SK-N-SH (cell line): ENCODE results near the gene ZNF747. TPM values are rescaled to one million over a fixed set of nuclear protein-coding genes. Genes with fewer than 3 reads are reported as not detected.

Experiments
- CTCF ChIA-PET: fragments of 300-600, 350-600 bp; formaldehyde crosslinking; extraction: SDS; loops from one replicate; lab custom pipeline; 2021; lab: Yijun Ruan, JAX
- POLR2A ChIA-PET: fragments of 350-600 bp; sonication (Branson Sonifier 250); formaldehyde crosslinking; extraction: SDS; loops from one replicate; lab custom pipeline; 2020; ENCODE audit warnings: antibody characterized with exemption, inconsistent platforms; lab: Yijun Ruan, JAX
- DNase-seq: peaks from one replicate; pipeline ENCODE4 v3.0.0; 2012
- H2AFZ ChIP-seq: fragments of 200-600 bp; sonication (generic); 2 replicates; pipeline ENCODE4 v1.8.1; 2016; ENCODE audit warnings: antibody characterized with exemption, mild to moderate bottlenecking, low read depth
- H3F3A ChIP-seq: fragments of 200-600 bp; sonication (generic); replicated peaks from 2 replicates; pipeline ENCODE3; 2016; ENCODE audit warnings: antibody characterized with exemption, mild to moderate bottlenecking; ENCODE audit not compliant: insufficient read depth
- H3K27ac ChIP-seq, 2 experiments: fragments of 200-500 bp in 1 of 2; fragments of 200-600 bp in 1 of 2; sonication (Bioruptor generic) in 1 of 2; sonication (generic), shearing (Covaris generic) in 1 of 2; 2 replicates each; pipeline versions ENCODE4 v1.5.1 to v1.6.1; 2014 to 2016; ENCODE audit warnings: low read depth in 2 of 2, inconsistent platforms in 1 of 2, low read length in 1 of 2, mild to moderate bottlenecking in 1 of 2, mixed read lengths in 1 of 2
- H3K27me3 ChIP-seq: fragments of 200-600 bp; sonication (generic), shearing (Covaris generic); 2 replicates; pipeline ENCODE4 v1.6.1; 2016; ENCODE audit warnings: mixed run types; ENCODE audit not compliant: insufficient read depth
- H3K36me3 ChIP-seq, 2 experiments: fragments of 200-500 bp in 1 of 2; fragments of 200-600 bp in 1 of 2; sonication (Bioruptor generic) in 1 of 2; sonication (generic) in 1 of 2; replicated peaks in 1 of 2; 2 replicates each; pipeline versions ENCODE3 to v1.5.1; 2014 to 2016; ENCODE audit warnings: low read length in 1 of 2, mild to moderate bottlenecking in 1 of 2; ENCODE audit not compliant: insufficient read depth in 2 of 2, control insufficient read depth in 1 of 2
- H3K4me1 ChIP-seq, 2 experiments: fragments of 200-500 bp in 1 of 2; fragments of 200-600 bp in 1 of 2; sonication (Bioruptor generic) in 1 of 2; sonication (generic), shearing (Covaris generic) in 1 of 2; 2 replicates each; pipeline versions ENCODE4 v1.5.1 to v1.6.1; 2014 to 2016; ENCODE audit warnings: low read depth in 1 of 2, low read length in 1 of 2, mixed run types in 1 of 2; ENCODE audit not compliant: insufficient read depth in 2 of 2, control insufficient read depth in 1 of 2
- H3K4me2 ChIP-seq: fragments of 200-600 bp; sonication (generic), shearing (Covaris generic); 2 replicates; pipeline ENCODE4 v1.6.1; 2017; ENCODE audit warnings: mixed run types
- H3K4me3 ChIP-seq, 2 experiments: fragments of 200-500 bp in 1 of 2; fragments of 200-600 bp in 1 of 2; sonication (Bioruptor generic) in 1 of 2; sonication (generic), shearing (Covaris generic) in 1 of 2; 2 replicates each; pipeline versions ENCODE4 v1.5.1 to v1.8.1; 2014 to 2016; ENCODE audit warnings: low read depth in 2 of 2, inconsistent platforms in 1 of 2, low read length in 1 of 2, mild to moderate bottlenecking in 1 of 2, mixed read lengths in 1 of 2, moderate library complexity in 1 of 2
- H3K79me2 ChIP-seq: fragments of 200-600 bp; sonication (generic); 2 replicates; pipeline ENCODE4 v1.8.1; 2017; ENCODE audit warnings: mild to moderate bottlenecking; ENCODE audit not compliant: insufficient read depth
- H3K9ac ChIP-seq: fragments of 200-600 bp; sonication (generic); 2 replicates; pipeline ENCODE4 v1.6.1; 2017; ENCODE audit warnings: mixed run types
- H3K9me2 ChIP-seq: fragments of 200-600 bp; sonication (generic); 2 replicates; pipeline ENCODE4 v1.6.1; 2017; ENCODE audit warnings: mixed run types
- H3K9me3 ChIP-seq: fragments of 200-600 bp; sonication (generic); 2 replicates; pipeline ENCODE4 v1.6.1; 2017; ENCODE audit warnings: mixed run types, mild to moderate bottlenecking, moderate library complexity
- H4K20me1 ChIP-seq: fragments of 200-600 bp; sonication (generic); 2 replicates; pipeline ENCODE4 v1.6.1; 2017; ENCODE audit warnings: mild to moderate bottlenecking, mixed run types; ENCODE audit not compliant: insufficient read depth
- CHD2 ChIP-seq: fragments of 150-350 bp; IDR thresholded peaks from 2 replicates; pipeline ENCODE4 v1.6.1; 2018; ENCODE audit warnings: low read length; ENCODE audit not compliant: partially characterized antibody
- EZH2phosphoT487 ChIP-seq: fragments of 200-600 bp; sonication (generic); IDR thresholded peaks from 2 replicates; pipeline ENCODE4 v1.6.1; 2017; ENCODE audit warnings: low read depth, mixed run types, mild to moderate bottlenecking, antibody characterized with exemption, moderate library complexity, borderline replicate concordance
- FOSL2 ChIP-seq: IDR thresholded peaks from 2 replicates; pipeline ENCODE4 v1.4.0; 2012; ENCODE audit warnings: low read depth, mild to moderate bottlenecking, moderate library complexity, borderline replicate concordance
- FOXJ3 ChIP-seq: sonication (generic); formaldehyde crosslinking; IDR thresholded peaks from 2 replicates; pipeline ENCODE4 v1.5.1; 2020; ENCODE audit warnings: mild to moderate bottlenecking, missing genetic modification reagents
- FOXM1 ChIP-seq: IDR thresholded peaks from 2 replicates; pipeline ENCODE4 v1.4.0; 2012; ENCODE audit warnings: low read depth, mild to moderate bottlenecking
- JUND ChIP-seq: IDR thresholded peaks from 2 replicates; pipeline ENCODE4 v1.4.0; 2012
- MXI1 ChIP-seq: IDR thresholded peaks from 2 replicates; pipeline ENCODE4 v1.6.1; 2012; ENCODE audit warnings: mild to moderate bottlenecking, low read depth, low read length, improper control_type of control experiment
- NRF1 ChIP-seq: IDR thresholded peaks from 2 replicates; pipeline ENCODE4 v1.6.1; 2012; ENCODE audit warnings: low read depth, mild to moderate bottlenecking, low read length
- RCOR1 ChIP-seq: fragments of 150-350 bp; IDR thresholded peaks from 2 replicates; pipeline ENCODE4 v1.6.1; 2017; ENCODE audit warnings: antibody characterized with exemption, low read length
- RXRA ChIP-seq: IDR thresholded peaks from 2 replicates; pipeline ENCODE4 v1.4.0; 2012; ENCODE audit warnings: low read depth, mild to moderate bottlenecking, borderline replicate concordance
- SIN3A ChIP-seq: IDR thresholded peaks from 2 replicates; pipeline ENCODE4 v1.6.1; 2012; ENCODE audit warnings: low read depth, mild to moderate bottlenecking, low read length, moderate library complexity, borderline replicate concordance
- TAF1 ChIP-seq: IDR thresholded peaks from 2 replicates; pipeline ENCODE4 v1.6.1; 2012; ENCODE audit warnings: low read depth, mild to moderate bottlenecking, low read length, moderate library complexity, borderline replicate concordance
- WGBS: methylation state at CpG from one replicate; pipeline ENCODE4 v1.1.6; 2017; ENCODE audit warnings: low lambda C conversion rate; 5-methylcytosine and 5-hydroxymethylcytosine counted together
- polyA plus RNA-seq, 3 experiments: library from polyadenylated mRNA; depleted of rRNA; stranded (reverse); fragments of >200 nt; gene quantifications; 2 replicates each; pipeline ENCODE4 v1.2.3, GENCODE V29; 2012
- TF ChIP-seq, protein P1 (sequence below): fragments of 200-600 bp; sonication (generic); IDR thresholded peaks from 2 replicates; pipeline ENCODE4 v1.6.1; 2017; ENCODE audit warnings: antibody characterized with exemption, mild to moderate bottlenecking, moderate library complexity
- TF ChIP-seq, protein P2 (sequence below): IDR thresholded peaks from 2 replicates; pipeline ENCODE4 v1.4.0; 2012; ENCODE audit warnings: low read depth, borderline replicate concordance
- TF ChIP-seq, protein P3 (sequence below): IDR thresholded peaks from 2 replicates; pipeline ENCODE4 v1.4.0; 2012; ENCODE audit warnings: low read depth
- TF ChIP-seq, protein P4 (sequence below): IDR thresholded peaks from 2 replicates; pipeline ENCODE4 v1.4.0; 2012; ENCODE audit warnings: low read depth, borderline replicate concordance
- TF ChIP-seq, protein P5 (sequence below): fragments of 150-350 bp; IDR thresholded peaks from 2 replicates; pipeline ENCODE4 v1.6.1; 2016; ENCODE audit warnings: mild to moderate bottlenecking, low read depth, low read length

The ZNF747 gene
- polyA plus RNA-seq, 1 of the 3 experiments (the other 2 are of a cell fraction): 5.8 TPM

DNA sequence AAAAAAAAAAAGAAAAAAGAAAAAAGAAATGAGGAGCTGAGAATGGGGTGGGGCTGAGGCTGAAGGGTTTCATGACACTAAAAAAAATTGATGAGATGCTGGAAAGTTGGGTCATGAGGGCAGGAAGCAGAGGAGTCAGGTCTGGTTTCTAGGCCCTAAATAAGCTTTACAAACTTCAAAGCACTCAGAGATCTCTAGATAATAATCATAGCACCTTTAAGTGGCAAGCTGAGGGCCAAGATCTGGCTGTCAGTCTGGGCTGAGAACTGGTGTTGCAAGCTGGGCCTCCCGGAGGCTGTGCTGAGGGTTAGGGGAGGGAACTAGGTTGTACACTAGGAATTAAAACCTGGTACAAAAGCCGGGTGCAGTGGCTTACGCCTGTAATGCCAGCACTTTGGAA, 17.1 kb upstream of the ZNF747 start:
- Histone ChIP-seq H3K9me3 (no peaks in the 10 kb centered on the region), H3K9ac (no peak overlapping the region), H4K20me1 (no peaks in the 10 kb centered on the region), H3K27ac (no peak overlapping the region), H3K9me2 (no peaks in the 10 kb centered on the region), H3K36me3 (peaks cover 0 to 21% of the 10 kb centered on the region in 2 experiments), H3K4me2 (no peak overlapping the region), H3K4me3 (no peak overlapping the region), H2AFZ (no peak overlapping the region), H3K4me1 (peaks cover 0 to 3% of the 10 kb centered on the region in 2 experiments; a peak in 1 of 4 replicates), H3F3A (no peaks in the 10 kb centered on the region), H3K79me2 (peaks cover 15% of the 10 kb centered on the region), H3K27me3 (no peaks in the 10 kb centered on the region)
- POLR2A ChIA-PET: no interaction called here
- 94% methylated on average over 2 of the region's 3 CpGs for WGBS
- TF ChIP-seq, protein P1, sequence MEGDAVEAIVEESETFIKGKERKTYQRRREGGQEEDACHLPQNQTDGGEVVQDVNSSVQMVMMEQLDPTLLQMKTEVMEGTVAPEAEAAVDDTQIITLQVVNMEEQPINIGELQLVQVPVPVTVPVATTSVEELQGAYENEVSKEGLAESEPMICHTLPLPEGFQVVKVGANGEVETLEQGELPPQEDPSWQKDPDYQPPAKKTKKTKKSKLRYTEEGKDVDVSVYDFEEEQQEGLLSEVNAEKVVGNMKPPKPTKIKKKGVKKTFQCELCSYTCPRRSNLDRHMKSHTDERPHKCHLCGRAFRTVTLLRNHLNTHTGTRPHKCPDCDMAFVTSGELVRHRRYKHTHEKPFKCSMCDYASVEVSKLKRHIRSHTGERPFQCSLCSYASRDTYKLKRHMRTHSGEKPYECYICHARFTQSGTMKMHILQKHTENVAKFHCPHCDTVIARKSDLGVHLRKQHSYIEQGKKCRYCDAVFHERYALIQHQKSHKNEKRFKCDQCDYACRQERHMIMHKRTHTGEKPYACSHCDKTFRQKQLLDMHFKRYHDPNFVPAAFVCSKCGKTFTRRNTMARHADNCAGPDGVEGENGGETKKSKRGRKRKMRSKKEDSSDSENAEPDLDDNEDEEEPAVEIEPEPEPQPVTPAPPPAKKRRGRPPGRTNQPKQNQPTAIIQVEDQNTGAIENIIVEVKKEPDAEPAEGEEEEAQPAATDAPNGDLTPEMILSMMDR: no peak
- no peak for TF ChIP-seq RCOR1
- no peak for DNase-seq
- CTCF ChIA-PET: no interaction called here

DNA sequence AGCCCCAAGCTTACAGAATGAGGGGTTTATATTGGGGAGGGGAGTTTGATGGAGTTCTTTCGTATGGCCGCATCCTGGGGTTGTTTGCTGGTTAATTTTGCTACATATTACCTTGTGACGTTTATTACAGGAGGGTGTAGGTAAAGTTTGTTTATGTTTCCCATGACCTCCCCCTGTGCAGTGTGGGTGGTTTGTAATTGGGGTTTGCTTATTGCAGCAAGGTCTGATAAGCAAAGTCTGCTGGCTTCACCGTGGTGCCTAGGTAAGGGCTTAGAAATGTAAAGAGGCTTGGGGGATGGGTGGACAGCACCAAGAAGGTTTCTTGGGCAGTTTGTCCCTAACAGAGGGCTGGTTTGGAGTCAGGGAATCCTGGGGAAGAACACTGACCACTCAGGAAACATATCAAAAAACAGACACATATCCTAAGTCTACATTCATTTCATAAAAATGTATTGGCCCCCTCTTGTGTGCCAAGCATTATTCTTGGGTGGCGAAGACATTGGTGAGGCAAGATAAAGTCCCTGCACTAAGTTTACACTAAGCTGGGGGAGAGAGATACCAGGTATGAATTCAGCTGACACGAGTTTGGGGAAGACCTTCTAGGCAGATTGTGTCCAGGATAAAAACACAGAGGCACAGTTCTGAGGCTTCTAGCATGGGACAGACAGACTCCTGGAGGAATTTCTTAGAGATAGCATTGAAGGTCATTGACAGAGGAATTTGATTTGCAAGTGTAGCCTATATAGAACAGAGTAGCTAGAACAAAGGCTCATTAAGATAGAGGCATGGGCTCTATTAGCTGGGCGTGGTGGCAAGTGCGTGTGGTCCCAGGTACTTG, 14.0 kb upstream of the ZNF747 start:
- WGBS: 87% methylated on average over 8 of the region's 8 CpGs
- H2AFZ ChIP-seq: no peak overlapping the region
- no peak for DNase-seq
- H3K27me3 ChIP-seq: no peaks in the 10 kb centered on the region
- H3K4me3 ChIP-seq: no peak overlapping the region
- no peak overlapping the region for H3K27ac ChIP-seq
- H4K20me1 ChIP-seq: no peaks in the 10 kb centered on the region
- H3K4me1 ChIP-seq: no peaks in the 10 kb centered on the region
- CTCF ChIA-PET: interaction anchor here (0.8 to 2.1 kb wide), 2 partner anchors 13 to 99 kb away, joined by 3 to 8 read pairs; no protein-coding TSS in a partner anchor
- POLR2A ChIA-PET: no interaction called here
- no peak overlapping the region for H3K9ac ChIP-seq
- H3K4me2 ChIP-seq: no peak overlapping the region
- no peaks in the 10 kb centered on the region for H3K9me3 ChIP-seq
- peaks cover 0 to 5% of the 10 kb centered on the region in 2 experiments for H3K36me3 ChIP-seq
- no peaks in the 10 kb centered on the region for H3K79me2 ChIP-seq
- no peaks in the 10 kb centered on the region for H3K9me2 ChIP-seq
- H3F3A ChIP-seq: no peaks in the 10 kb centered on the region
- TF ChIP-seq TAF1 (no peak), NRF1 (no peak), JUND (no peak), RXRA (no peak), FOXM1 (no peak), SIN3A (no peak), MXI1 (no peak), FOXJ3 (CRISPR knock-in tag) (no peak), EZH2phosphoT487 (no peak), FOSL2 (no peak), CHD2 (no peak)
- TF ChIP-seq, protein P2, sequence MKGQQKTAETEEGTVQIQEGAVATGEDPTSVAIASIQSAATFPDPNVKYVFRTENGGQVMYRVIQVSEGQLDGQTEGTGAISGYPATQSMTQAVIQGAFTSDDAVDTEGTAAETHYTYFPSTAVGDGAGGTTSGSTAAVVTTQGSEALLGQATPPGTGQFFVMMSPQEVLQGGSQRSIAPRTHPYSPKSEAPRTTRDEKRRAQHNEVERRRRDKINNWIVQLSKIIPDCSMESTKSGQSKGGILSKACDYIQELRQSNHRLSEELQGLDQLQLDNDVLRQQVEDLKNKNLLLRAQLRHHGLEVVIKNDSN: no peak
- TF ChIP-seq, protein P3, sequence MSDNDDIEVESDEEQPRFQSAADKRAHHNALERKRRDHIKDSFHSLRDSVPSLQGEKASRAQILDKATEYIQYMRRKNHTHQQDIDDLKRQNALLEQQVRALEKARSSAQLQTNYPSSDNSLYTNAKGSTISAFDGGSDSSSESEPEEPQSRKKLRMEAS: no peak
- TF ChIP-seq, protein P1: no peak
- TF ChIP-seq, protein P4, sequence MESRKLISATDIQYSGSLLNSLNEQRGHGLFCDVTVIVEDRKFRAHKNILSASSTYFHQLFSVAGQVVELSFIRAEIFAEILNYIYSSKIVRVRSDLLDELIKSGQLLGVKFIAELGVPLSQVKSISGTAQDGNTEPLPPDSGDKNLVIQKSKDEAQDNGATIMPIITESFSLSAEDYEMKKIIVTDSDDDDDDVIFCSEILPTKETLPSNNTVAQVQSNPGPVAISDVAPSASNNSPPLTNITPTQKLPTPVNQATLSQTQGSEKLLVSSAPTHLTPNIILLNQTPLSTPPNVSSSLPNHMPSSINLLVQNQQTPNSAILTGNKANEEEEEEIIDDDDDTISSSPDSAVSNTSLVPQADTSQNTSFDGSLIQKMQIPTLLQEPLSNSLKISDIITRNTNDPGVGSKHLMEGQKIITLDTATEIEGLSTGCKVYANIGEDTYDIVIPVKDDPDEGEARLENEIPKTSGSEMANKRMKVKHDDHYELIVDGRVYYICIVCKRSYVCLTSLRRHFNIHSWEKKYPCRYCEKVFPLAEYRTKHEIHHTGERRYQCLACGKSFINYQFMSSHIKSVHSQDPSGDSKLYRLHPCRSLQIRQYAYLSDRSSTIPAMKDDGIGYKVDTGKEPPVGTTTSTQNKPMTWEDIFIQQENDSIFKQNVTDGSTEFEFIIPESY: no peak
- TF ChIP-seq, protein P5, sequence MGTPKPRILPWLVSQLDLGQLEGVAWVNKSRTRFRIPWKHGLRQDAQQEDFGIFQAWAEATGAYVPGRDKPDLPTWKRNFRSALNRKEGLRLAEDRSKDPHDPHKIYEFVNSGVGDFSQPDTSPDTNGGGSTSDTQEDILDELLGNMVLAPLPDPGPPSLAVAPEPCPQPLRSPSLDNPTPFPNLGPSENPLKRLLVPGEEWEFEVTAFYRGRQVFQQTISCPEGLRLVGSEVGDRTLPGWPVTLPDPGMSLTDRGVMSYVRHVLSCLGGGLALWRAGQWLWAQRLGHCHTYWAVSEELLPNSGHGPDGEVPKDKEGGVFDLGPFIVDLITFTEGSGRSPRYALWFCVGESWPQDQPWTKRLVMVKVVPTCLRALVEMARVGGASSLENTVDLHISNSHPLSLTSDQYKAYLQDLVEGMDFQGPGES: no peak
